Astrocyte of the cerebellum (primary cell): ENCODE measurements around the gene EEF2KMT.

ENCODE experiments used
- DNase-seq: peaks from one replicate; pipeline ENCODE4 v3.0.0-alpha.2; 2011; ENCODE audit warnings: low read depth
- H3K4me3 ChIP-seq: 2 replicates; pipeline ENCODE4 v1.5.1; 2011; ENCODE audit warnings: mild to moderate bottlenecking, low read depth, low read length, moderate library complexity
- in situ Hi-C: cut with HindIII; loops from 2 replicates; pipeline ENCODE4 v1.10.0; 2017; ENCODE audit warnings: low sequenced_read_pairs
- TF ChIP-seq, protein P1 (sequence below): IDR thresholded peaks from 2 replicates; pipeline ENCODE4 v1.5.1; 2012; ENCODE audit warnings: low read length, low read depth, moderate library complexity, mild to moderate bottlenecking; ENCODE audit errors: missing control alignments

EEF2KMT gene

DNA sequence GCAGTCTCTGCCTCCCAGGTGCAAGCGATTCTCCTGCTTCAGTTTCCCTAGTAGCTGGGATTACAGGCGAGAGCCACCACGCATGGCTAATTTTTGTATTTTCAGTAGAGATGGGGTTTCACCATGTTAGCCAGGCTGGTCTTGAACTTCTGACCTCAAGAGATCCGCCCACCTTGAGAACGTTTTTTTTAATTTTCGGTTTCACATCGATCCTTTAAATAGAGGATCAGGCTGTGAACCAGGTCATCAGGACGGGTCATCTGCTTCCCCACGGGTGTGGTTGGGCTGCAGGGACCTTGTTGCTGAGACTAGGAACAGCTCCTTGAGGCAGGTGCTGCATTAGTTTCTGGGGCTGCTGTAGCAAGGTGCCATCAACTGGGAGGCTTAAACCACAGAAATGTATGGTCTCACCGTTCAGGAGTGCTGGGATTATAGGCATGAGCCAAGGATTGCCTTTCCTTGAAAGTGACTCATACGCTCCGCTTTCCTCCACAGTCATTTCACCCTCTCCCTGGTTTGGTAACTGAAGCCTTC lies 55.9 kb downstream of the EEF2KMT start:
- DNase-seq, result peak; percentile 38
- no peak overlapping the region for H3K4me3 ChIP-seq
- in situ Hi-C loops, result no loop called here
- TF ChIP-seq, protein P1, sequence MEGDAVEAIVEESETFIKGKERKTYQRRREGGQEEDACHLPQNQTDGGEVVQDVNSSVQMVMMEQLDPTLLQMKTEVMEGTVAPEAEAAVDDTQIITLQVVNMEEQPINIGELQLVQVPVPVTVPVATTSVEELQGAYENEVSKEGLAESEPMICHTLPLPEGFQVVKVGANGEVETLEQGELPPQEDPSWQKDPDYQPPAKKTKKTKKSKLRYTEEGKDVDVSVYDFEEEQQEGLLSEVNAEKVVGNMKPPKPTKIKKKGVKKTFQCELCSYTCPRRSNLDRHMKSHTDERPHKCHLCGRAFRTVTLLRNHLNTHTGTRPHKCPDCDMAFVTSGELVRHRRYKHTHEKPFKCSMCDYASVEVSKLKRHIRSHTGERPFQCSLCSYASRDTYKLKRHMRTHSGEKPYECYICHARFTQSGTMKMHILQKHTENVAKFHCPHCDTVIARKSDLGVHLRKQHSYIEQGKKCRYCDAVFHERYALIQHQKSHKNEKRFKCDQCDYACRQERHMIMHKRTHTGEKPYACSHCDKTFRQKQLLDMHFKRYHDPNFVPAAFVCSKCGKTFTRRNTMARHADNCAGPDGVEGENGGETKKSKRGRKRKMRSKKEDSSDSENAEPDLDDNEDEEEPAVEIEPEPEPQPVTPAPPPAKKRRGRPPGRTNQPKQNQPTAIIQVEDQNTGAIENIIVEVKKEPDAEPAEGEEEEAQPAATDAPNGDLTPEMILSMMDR, result no peak

DNA sequence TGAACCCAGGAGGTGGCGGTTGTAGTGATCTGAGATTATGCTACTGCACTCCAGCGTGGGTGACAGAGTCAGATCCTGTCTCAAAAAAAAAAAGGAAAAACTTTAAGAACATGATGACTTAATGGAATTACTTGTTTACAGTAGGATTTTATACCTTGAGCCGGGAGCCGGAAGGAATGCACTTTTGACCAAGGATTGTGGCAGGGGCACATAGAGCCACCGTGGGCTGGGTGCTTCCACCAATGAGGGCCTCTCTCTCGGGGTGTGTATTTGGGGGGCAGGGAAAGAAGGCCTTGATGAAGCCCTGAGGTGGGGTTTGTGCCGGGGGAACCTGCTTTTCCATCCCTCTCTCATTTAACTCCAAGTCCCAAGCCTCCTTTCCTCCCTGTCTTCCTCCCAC lies 57.1 kb downstream of the EEF2KMT start:
- TF ChIP-seq, protein P1, result no peak
- in situ Hi-C loops, result no loop called here
- H3K4me3 ChIP-seq, result no peak overlapping the region
- no peak for DNase-seq

DNA sequence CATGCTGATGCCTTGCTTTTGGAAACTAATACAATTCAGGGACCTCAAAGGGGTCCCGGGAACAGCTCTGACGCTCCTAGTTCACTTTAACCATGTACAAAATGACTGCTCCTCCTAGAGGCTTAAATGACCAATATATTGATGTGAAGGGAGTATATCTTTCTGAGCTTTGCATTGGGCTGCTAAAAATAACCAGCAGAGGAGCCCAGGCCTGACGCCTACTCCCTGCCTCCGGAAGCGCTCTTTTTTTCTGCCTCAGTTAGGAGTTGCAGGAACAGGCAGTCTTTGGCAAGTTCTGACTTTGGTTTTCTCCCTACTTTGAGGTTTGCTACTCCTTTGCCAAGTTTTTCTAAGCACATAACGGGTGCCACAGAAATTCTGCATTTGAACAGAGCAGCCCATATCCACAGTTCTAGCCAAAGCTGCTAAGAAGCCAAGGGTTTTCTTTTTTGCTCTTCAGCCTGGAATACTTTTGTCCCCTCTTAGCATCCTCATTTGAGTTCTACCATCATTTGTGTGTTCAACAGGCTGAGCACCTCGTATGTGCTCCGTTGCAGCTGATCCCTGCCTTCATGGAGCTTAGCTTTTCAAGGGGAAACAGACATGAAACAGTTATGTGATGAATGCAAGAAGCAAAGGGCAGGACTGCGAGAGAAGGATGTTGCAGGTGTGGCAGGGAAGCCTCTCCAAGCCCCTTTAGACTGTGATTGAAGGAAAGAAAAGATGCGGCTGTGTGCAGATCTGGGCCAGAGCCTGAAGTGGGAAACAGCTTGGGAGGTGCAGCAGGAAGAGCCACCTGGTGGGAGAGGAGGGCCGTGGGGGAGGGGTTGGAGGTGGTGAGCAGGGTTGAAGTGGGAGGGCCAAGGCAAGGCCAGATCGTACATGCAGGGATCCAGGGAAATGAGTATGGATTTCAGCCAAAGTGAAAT lies 61.1 kb downstream of the EEF2KMT start:
- in situ Hi-C loops, result no loop called here

DNA sequence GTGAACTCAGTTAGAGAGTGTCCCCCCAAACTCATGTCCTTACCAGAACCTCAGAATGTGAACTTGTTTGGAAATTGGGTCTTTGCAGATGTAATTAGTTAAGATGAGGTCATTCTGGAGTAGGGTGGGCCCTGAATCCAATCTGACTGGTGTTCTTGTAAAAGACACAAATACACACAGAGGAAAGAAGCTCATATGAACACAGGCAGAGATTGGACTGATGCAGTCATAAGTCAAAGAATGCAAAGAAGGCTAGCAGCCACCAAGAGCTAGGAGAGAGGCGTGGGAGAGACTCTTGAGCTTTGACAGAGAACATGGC lies 61.7 kb downstream of the EEF2KMT start:
- TF ChIP-seq, protein P1, result no peak
- in situ Hi-C loops, result no loop called here
- no peak overlapping the region for H3K4me3 ChIP-seq
- DNase-seq, result no peak

More for the DNA sequence above, 61.1 kb downstream of the EEF2KMT start:
- no peak for DNase-seq
- TF ChIP-seq, protein P1, result no peak
- H3K4me3 ChIP-seq, result no peak overlapping the region
